B cell (primary cell): ENCODE data around the gene DIP2A. TPM values are rescaled to one million over a fixed set of nuclear protein-coding genes. Genes with fewer than 3 reads are reported as not detected.

Experiments
- ATAC-seq: fragments of 200-7000 bp; cut with Tn5 transposase; one replicate; pipeline ENCODE4 v1.10.0; 2021; ENCODE audit warnings: low read depth, mild to moderate bottlenecking, moderate number of reproducible peaks, moderate library complexity
- CTCF ChIA-PET: fragments of 350-600 bp; sonication (Branson Sonifier 250); formaldehyde crosslinking; loops from one replicate; lab custom pipeline; 2021; ENCODE audit warnings: antibody characterized with exemption, inconsistent platforms; lab: Charles Lee
- POLR2A ChIA-PET: fragments of 350-600 bp; sonication (Branson Sonifier 250); formaldehyde crosslinking; loops from one replicate; lab custom pipeline; 2021; ENCODE audit warnings: antibody characterized with exemption; lab: Charles Lee
- DNase-seq: peaks from one replicate; pipeline ENCODE4 v3.0.0; 2013
- H2AFZ ChIP-seq: 2 replicates; pipeline ENCODE4 v1.6.1; 2012; ENCODE audit warnings: mild to moderate bottlenecking, low read depth, low read length; ENCODE audit not compliant: insufficient read depth, poor library complexity, severe bottlenecking
- H3K27ac ChIP-seq, 2 donors: 1 replicate in 1 of 2; 2 replicates in 1 of 2; pipeline ENCODE4 v1.5.1; 2012 to 2013; ENCODE audit warnings: low read length in 2 of 2, mild to moderate bottlenecking in 2 of 2, moderate library complexity in 1 of 2
- H3K27me3 ChIP-seq, 4 experiments: fragments of 200-600 bp in 1 of 4; sonication (generic) in 1 of 4; replicated peaks in 1 of 4; 1 replicate in 2 of 4; 2 replicates in 2 of 4; pipeline versions ENCODE4 v1.6.1 to v1.7.0; 2013 to 2016; ENCODE audit warnings: low read length in 3 of 4, mild to moderate bottlenecking in 2 of 4, mixed read lengths in 1 of 4, moderate library complexity in 1 of 4; ENCODE audit not compliant: insufficient read depth in 4 of 4, control insufficient read depth in 3 of 4; ENCODE audit errors: control extremely low read depth in 1 of 4
- H3K36me3 ChIP-seq, 2 experiments: replicated peaks in 1 of 2; 1 replicate in 1 of 2; 2 replicates in 1 of 2; pipeline versions ENCODE4 v1.6.1 to v1.7.1; 2013; ENCODE audit warnings: low read length in 1 of 2; ENCODE audit not compliant: insufficient read depth in 2 of 2, control insufficient read depth in 1 of 2; ENCODE audit errors: control extremely low read depth in 1 of 2, extremely low read depth in 1 of 2
- H3K4me1 ChIP-seq, 2 donors: fragments of 200-600 bp in 1 of 2; sonication (generic) in 1 of 2; 1 replicate in 1 of 2; 2 replicates in 1 of 2; pipeline versions ENCODE4 v1.5.1 to v1.6.1; 2013 to 2017; ENCODE audit warnings: low read length in 2 of 2; ENCODE audit not compliant: control insufficient read depth in 2 of 2, insufficient read depth in 2 of 2
- H3K4me2 ChIP-seq: replicated peaks from 2 replicates; pipeline ENCODE3; 2012; ENCODE audit warnings: mild to moderate bottlenecking, low read depth, low read length; ENCODE audit not compliant: poor library complexity, severe bottlenecking
- H3K4me3 ChIP-seq, 5 experiments: fragments of 200-600 bp in 1 of 5; sonication (generic) in 1 of 5; 1 replicate in 3 of 5; 2 replicates in 2 of 5; pipeline versions ENCODE4 v1.5.1 to v1.7.0; 2011 to 2016; ENCODE audit warnings: low read length in 4 of 5, mild to moderate bottlenecking in 4 of 5, low read depth in 2 of 5, control low read depth in 1 of 5, moderate library complexity in 1 of 5; ENCODE audit not compliant: insufficient read depth in 1 of 5; ENCODE audit errors: control extremely low read depth in 1 of 5, extremely low read depth in 1 of 5
- H3K79me2 ChIP-seq: fragments of 200-600 bp; sonication (generic); one replicate; pipeline ENCODE4 v1.6.0; 2016; ENCODE audit warnings: low read length; ENCODE audit not compliant: control insufficient read depth, insufficient read depth
- H3K9ac ChIP-seq: fragments of 200-600 bp; sonication (generic); 2 replicates; pipeline ENCODE4 v1.6.1; 2017; ENCODE audit warnings: mild to moderate bottlenecking, low read length, moderate library complexity
- H3K9me3 ChIP-seq, 3 donors: one replicate each; pipeline versions ENCODE4 v1.6.1 to v1.7.1; 2013; ENCODE audit warnings: low read length in 2 of 3; ENCODE audit not compliant: control insufficient read depth in 2 of 3, insufficient read depth in 1 of 3; ENCODE audit errors: control extremely low read depth in 1 of 3
- H4K20me1 ChIP-seq: 2 replicates; pipeline ENCODE4 v1.6.0; 2012; ENCODE audit warnings: mild to moderate bottlenecking, low read length; ENCODE audit not compliant: insufficient read depth, control insufficient read depth, poor library complexity, severe bottlenecking
- H3K27ac Mint-ChIP-seq: one replicate; pipeline ENCODE4 v1.8.0; 2021; ENCODE audit warnings: mixed read lengths
- H3K27me3 Mint-ChIP-seq: one replicate; pipeline ENCODE4 v1.8.0; 2021; ENCODE audit warnings: mixed read lengths
- H3K4me1 Mint-ChIP-seq: one replicate; pipeline ENCODE4 v1.8.0; 2021; ENCODE audit warnings: mixed read lengths
- H3K4me3 Mint-ChIP-seq: one replicate; pipeline ENCODE4 v1.8.0; 2021; ENCODE audit warnings: mixed read lengths
- H3K9me3 Mint-ChIP-seq: one replicate; pipeline ENCODE4 v1.8.0; 2022; ENCODE audit warnings: mixed read lengths; ENCODE audit not compliant: insufficient read depth
- EZH2 ChIP-seq: IDR thresholded peaks from 2 replicates; pipeline ENCODE4 v1.6.1; 2012; ENCODE audit warnings: borderline replicate concordance, low read depth, mild to moderate bottlenecking, moderate library complexity, low read length; ENCODE audit not compliant: insufficient read depth, poor library complexity, severe bottlenecking
- WGBS: methylation state at CpG from one replicate; pipeline ENCODE4 v1.1.5; 2013; ENCODE audit warnings: missing lambda C conversion rate; ENCODE audit not compliant: insufficient coverage; 5-methylcytosine and 5-hydroxymethylcytosine counted together
- intact Hi-C: fragments of 100-400 bp; cut with micrococcal nuclease; formaldehyde crosslinking; loops from one replicate; pipeline ENCODE4 v1.10.0; 2022
- polyA plus RNA-seq: library from polyadenylated mRNA; depleted of rRNA; stranded (reverse); fragments of >200 nt; gene quantifications from 2 replicates; pipeline ENCODE4 v1.2.3, GENCODE V29; 2012
- total RNA-seq, 2 donors: library from RNA; stranded (reverse); fragments of 120-200 nt in 1 of 2; gene quantifications; 1 replicate in 1 of 2; 2 replicates in 1 of 2; pipeline versions ENCODE4 v1.2.3 to v1.2.4, GENCODE V29; 2013 to 2022
- TF ChIP-seq, protein P1 (sequence below): fragments of 200-600 bp; IDR thresholded peaks from one replicate; pipeline ENCODE4 v1.8.0; 2022; ENCODE audit warnings: antibody characterized with exemption, mild to moderate bottlenecking

The DIP2A gene
- total and polyA plus RNA-seq, 2 donors (not counting 1 experiment from before 2014, with no cell fraction given) = 40.4 to 59.0 TPM

DNA sequence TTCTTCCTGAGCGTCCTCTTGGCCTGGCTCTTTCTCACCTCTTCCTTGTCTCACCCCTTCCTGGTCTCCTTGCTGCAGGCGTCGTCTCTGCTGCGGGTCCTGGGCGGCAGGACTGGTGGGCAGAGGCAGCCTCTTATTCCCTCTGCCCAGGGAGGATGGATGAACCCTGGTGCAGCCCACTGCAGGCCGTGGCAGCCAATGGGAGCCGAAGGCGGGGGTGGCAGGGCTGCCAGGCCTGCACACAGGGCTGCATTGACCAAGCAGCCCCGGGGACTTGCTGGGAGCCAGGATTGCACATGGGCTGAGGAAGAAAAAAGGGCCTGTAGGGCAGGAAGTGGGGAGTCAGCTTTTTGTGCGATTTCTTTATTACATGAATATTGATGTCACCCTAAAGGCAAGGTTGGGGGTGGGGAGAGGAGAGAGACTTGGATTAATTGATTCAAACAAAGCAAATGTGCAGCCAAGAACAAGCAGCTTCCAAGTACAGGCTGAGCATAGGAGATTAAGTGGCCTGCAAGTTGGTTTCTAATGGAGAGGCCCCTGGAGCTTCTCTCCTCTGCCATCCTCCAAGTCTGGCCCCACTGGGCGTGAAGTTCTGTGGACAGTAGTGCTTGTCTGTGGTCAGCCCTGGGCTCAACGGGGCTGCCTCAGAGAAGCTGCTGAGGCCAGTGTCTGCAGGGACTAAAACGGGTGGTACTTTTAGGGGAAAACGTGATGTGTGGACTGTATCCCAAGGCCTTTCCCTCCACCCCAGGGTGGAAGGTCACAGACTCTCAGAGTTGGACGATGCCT lies 146.5 kb downstream of the DIP2A start, which contains the start of gene S100B:
Gene S100B (minus strand): TSS at position 108 of the 792 bp plus-strand sequence. CDS start 2,667 bp downstream, outside the sequence.
- peak within 1 kb of the TSS; percentile 26 for H2AFZ ChIP-seq
- DNase-seq (no peak), ATAC-seq (no peak)
- peaks cover 23% of the 10 kb centered on the region for H3K4me1 Mint-ChIP-seq
- H3K36me3 ChIP-seq = no peaks in the 10 kb centered on the region
- no peaks in the 10 kb centered on the region for H3K9me3 Mint-ChIP-seq
- no peak within 1 kb of the TSS for H3K9ac ChIP-seq
- intact Hi-C loops = no loop called here
- no peaks in the 10 kb centered on the region for H3K27me3 ChIP-seq
- H3K79me2 ChIP-seq = no peaks in the 10 kb centered on the region
- H4K20me1 ChIP-seq = no peaks in the 10 kb centered on the region
- peaks cover 4% of the 10 kb centered on the region for H3K27me3 Mint-ChIP-seq
- TF ChIP-seq, protein P1, sequence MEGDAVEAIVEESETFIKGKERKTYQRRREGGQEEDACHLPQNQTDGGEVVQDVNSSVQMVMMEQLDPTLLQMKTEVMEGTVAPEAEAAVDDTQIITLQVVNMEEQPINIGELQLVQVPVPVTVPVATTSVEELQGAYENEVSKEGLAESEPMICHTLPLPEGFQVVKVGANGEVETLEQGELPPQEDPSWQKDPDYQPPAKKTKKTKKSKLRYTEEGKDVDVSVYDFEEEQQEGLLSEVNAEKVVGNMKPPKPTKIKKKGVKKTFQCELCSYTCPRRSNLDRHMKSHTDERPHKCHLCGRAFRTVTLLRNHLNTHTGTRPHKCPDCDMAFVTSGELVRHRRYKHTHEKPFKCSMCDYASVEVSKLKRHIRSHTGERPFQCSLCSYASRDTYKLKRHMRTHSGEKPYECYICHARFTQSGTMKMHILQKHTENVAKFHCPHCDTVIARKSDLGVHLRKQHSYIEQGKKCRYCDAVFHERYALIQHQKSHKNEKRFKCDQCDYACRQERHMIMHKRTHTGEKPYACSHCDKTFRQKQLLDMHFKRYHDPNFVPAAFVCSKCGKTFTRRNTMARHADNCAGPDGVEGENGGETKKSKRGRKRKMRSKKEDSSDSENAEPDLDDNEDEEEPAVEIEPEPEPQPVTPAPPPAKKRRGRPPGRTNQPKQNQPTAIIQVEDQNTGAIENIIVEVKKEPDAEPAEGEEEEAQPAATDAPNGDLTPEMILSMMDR = no peak
- TF ChIP-seq EZH2 = no peak
- ChIA-PET POLR2A (no interaction called here), CTCF (no interaction called here)
- H3K9me3 ChIP-seq = peaks cover 0 to 4% (median 2%) of the 10 kb centered on the region in 3 donors
- H3K4me2 ChIP-seq = peak within 1 kb of the TSS; percentile 42
- 89% methylated on average over 14 of the region's 15 CpGs for WGBS
- no peak within 1 kb of the TSS for H3K4me3 Mint-ChIP-seq
- peaks cover 9 to 23% of the 10 kb centered on the region in 2 donors for H3K4me1 ChIP-seq
- no peak within 1 kb of the TSS for H3K4me3 ChIP-seq
- no peak within 1 kb of the TSS for H3K27ac Mint-ChIP-seq
- H3K27ac ChIP-seq = no peak within 1 kb of the TSS

DNA sequence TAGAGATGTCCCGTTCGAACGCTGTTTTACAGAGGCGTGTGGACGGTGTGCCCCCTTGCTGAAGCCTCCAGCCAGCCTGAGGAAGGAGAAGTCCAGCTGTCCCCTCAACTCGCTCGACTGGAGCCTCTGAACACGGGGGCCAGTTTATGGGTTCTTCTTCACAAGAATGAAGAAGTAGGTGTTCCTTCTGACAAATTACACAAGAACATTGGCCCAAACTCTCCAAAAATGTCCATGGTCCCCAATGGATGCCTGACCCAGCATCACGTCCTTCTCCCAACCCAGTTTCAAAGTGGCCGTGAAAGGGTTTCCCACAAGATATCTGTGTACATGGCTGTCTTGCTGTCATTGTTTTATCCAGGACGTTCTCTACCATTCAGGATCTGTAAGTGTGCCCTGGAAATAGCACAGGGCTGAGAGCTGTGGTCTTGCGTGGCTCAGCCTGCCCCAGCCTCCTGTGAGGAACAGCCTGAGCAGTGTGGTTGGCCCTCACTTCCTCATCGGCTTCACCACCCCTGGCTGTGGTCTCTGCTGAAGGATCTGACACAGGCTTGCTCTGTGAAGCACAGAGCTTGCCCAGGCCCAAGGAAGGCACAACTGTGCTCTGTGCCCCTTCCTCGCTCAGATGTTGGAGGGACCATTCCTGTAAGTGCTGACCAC lies 147.2 kb downstream of the DIP2A start:
- Histone ChIP-seq H3K27me3 (no peaks in the 10 kb centered on the region), H3K36me3 (no peaks in the 10 kb centered on the region), H3K9me3 (peaks cover 0 to 11% (median 9%) of the 10 kb centered on the region in 3 donors), H4K20me1 (no peaks in the 10 kb centered on the region), H3K9ac (no peak overlapping the region), H3K4me1 (peaks cover 9 to 23% of the 10 kb centered on the region in 2 donors), H3K4me2 (peak overlapping the region; percentile 42), H3K27ac (no peak overlapping the region), H3K4me3 (no peak overlapping the region), H3K79me2 (no peaks in the 10 kb centered on the region), H2AFZ (peak overlapping the region; percentile 26)
- Mint-ChIP-seq H3K27ac (no peak overlapping the region), H3K4me3 (no peak overlapping the region), H3K9me3 (no peaks in the 10 kb centered on the region), H3K4me1 (peaks cover 23% of the 10 kb centered on the region), H3K27me3 (no peaks in the 10 kb centered on the region)
- WGBS = 52% methylated on average over 11 of the region's 14 CpGs
- CTCF ChIA-PET = no interaction called here
- peak; percentile 68 for ATAC-seq
- TF ChIP-seq, protein P1 = no peak
- TF ChIP-seq EZH2 = no peak
- intact Hi-C loops = no loop called here
- POLR2A ChIA-PET = no interaction called here
- DNase-seq = peak; percentile 58
